Nephron (organoid): ENCODE results near the gene LRBA.

ENCODE experiments used
- H3K27ac Mint-ChIP-seq, 3 experiments: 2 replicates each; pipeline ENCODE4 v1.8.0; 2020; ENCODE audit warnings: mixed read lengths in 3 of 3, mild to moderate bottlenecking in 2 of 3, moderate library complexity in 1 of 3
- H3K27me3 Mint-ChIP-seq: 2 replicates; pipeline ENCODE4 v1.8.0; 2021; ENCODE audit warnings: low read depth, mild to moderate bottlenecking, moderate library complexity, mixed read lengths
- H3K36me3 Mint-ChIP-seq: 2 replicates; pipeline ENCODE4 v1.8.0; 2020; ENCODE audit warnings: low read depth, mixed read lengths
- H3K4me1 Mint-ChIP-seq: 2 replicates; pipeline ENCODE4 v1.8.0; 2020; ENCODE audit warnings: mixed read lengths
- H3K4me3 Mint-ChIP-seq, 3 experiments: 2 replicates each; pipeline ENCODE4 v1.8.0; 2020; ENCODE audit warnings: mild to moderate bottlenecking in 3 of 3, mixed read lengths in 3 of 3, moderate library complexity in 2 of 3
- H3K9me3 Mint-ChIP-seq: 2 replicates; pipeline ENCODE4 v1.8.0; 2020; ENCODE audit warnings: mixed read lengths
- CTCF ChIP-seq, 3 experiments: fragments of 200-600 bp; sonication (generic); IDR thresholded peaks; one replicate each; pipeline ENCODE4 v1.5.0; 2021; ENCODE audit warnings: antibody characterized with exemption in 3 of 3; ENCODE audit not compliant: unreplicated experiment in 3 of 3

The LRBA gene

DNA sequence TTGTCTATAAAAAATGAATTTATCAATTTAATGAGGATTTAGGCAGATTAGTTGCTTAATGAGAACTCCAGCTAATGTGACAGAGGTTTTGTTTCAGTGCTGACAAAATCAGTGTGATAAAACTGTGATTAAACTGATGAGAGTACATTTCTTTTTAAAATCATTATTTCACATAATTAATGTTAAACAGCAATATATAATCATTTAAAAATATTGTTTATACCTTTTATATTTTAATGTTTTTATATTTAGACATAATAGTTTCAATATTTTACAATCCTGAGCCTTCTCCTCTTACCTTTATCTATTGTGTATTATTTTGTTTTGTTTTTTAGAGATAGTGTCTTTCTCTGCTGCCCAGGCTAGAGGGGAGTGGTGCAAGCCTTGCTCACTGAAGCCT is 480.3 kb downstream of the LRBA start:
- Mint-ChIP-seq H3K27me3 (no peaks in the 10 kb centered on the region), H3K4me3 (no peak overlapping the region), H3K36me3 (no peaks in the 10 kb centered on the region), H3K9me3 (peaks cover 2% of the 10 kb centered on the region), H3K4me1 (no peaks in the 10 kb centered on the region), H3K27ac (no peak overlapping the region)
- no peak for TF ChIP-seq CTCF (IDR thresholded peaks at IDR 0.05; ENCODE audit: unreplicated experiment in 3 of 3)

- no peaks in the 10 kb centered on the region for H3K27me3 Mint-ChIP-seq
- TF ChIP-seq CTCF (IDR thresholded peaks at IDR 0.05; ENCODE audit: unreplicated experiment in 3 of 3): no peak
- H3K4me3 Mint-ChIP-seq: no peak overlapping the region
- no peaks in the 10 kb centered on the region for H3K4me1 Mint-ChIP-seq
- no peaks in the 10 kb centered on the region for H3K36me3 Mint-ChIP-seq
- H3K27ac Mint-ChIP-seq: no peak overlapping the region
- peaks cover 2% of the 10 kb centered on the region for H3K9me3 Mint-ChIP-seq
These were observed 481.4 kb downstream of the LRBA start for GRCh38 chr4:150533673-150534072.

DNA sequence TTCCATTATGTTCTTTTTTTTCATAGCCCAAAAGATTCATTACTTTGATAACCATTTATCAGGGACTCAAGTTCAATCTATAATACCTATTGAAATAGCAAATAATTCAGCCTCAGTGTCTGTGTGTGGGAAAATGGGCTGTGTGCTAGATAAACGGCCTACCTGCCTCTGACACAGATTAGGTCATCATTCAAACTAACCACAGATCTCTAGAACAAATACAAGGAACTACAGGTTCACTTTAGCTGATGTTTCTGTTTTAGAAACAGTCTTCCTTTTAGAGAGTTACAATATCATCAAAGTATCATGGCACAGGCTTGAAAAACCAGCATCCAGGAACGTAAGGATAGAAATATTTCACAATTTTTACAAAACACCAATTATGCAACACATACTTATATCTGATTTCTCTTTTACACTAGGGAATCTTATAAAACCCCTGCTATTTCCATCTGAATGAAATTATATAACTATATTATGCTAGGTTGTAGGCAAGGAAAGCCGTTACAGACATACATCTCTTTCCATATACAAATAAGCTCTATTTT is 489.7 kb downstream of the LRBA start:
- TF ChIP-seq CTCF (IDR thresholded peaks at IDR 0.05; ENCODE audit: unreplicated experiment in 3 of 3): no peak
- H3K27ac Mint-ChIP-seq: no peak overlapping the region

DNA sequence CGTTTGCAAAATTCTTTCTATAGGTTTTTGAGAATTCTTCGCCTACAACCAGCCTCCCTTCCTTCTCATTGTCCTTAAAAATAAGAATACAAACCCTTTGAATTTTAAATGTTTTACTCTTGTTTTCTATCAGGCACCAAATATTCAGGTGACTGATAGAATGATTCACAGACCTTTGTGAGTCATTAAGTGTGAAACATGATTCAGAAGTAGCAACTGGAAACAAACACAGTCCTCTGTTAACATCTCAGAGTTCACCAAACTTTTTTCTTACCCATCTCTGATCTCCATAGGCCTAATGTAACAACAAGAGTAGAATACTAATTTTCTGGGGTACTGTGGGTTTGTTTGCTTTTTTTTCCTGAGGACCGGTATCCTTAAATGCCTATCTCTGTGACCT is 496.5 kb downstream of the LRBA start:
- Mint-ChIP-seq H3K4me3 (no peak overlapping the region), H3K36me3 (no peaks in the 10 kb centered on the region), H3K4me1 (no peaks in the 10 kb centered on the region), H3K9me3 (no peaks in the 10 kb centered on the region), H3K27me3 (no peaks in the 10 kb centered on the region), H3K27ac (no peak overlapping the region)
- TF ChIP-seq CTCF (IDR thresholded peaks at IDR 0.05; ENCODE audit: unreplicated experiment in 3 of 3): no peak

More for the DNA sequence above, 489.7 kb downstream of the LRBA start:
- no peaks in the 10 kb centered on the region for H3K4me1 Mint-ChIP-seq
- no peaks in the 10 kb centered on the region for H3K36me3 Mint-ChIP-seq
- peaks cover 4% of the 10 kb centered on the region for H3K9me3 Mint-ChIP-seq
- no peaks in the 10 kb centered on the region for H3K27me3 Mint-ChIP-seq
- H3K4me3 Mint-ChIP-seq: no peak overlapping the region

DNA sequence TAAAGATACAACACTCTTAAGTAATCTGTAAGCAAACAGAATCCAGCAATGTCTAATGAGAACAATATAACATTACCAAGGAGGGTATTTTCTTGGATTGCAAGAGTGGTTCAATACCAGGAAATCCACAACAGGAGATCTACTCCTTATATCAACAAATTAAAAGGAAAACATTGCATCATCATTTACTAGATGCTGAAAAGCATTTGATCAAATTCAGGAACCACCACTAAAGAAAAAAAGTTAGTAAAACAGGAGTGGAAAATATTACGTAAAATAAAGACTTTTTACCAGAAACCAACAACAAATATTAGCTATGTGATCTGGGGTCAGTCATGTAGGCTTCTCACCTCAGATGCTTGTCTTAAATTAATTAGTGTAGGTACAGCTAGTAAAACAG is 499.9 kb downstream of the LRBA start:
- no peak overlapping the region for H3K27ac Mint-ChIP-seq
- H3K4me3 Mint-ChIP-seq: no peak overlapping the region
- H3K4me1 Mint-ChIP-seq: no peaks in the 10 kb centered on the region
- peaks cover 7% of the 10 kb centered on the region for H3K9me3 Mint-ChIP-seq
- no peaks in the 10 kb centered on the region for H3K36me3 Mint-ChIP-seq
- no peaks in the 10 kb centered on the region for H3K27me3 Mint-ChIP-seq
- TF ChIP-seq CTCF (IDR thresholded peaks at IDR 0.05; ENCODE audit: unreplicated experiment in 3 of 3): no peak

DNA sequence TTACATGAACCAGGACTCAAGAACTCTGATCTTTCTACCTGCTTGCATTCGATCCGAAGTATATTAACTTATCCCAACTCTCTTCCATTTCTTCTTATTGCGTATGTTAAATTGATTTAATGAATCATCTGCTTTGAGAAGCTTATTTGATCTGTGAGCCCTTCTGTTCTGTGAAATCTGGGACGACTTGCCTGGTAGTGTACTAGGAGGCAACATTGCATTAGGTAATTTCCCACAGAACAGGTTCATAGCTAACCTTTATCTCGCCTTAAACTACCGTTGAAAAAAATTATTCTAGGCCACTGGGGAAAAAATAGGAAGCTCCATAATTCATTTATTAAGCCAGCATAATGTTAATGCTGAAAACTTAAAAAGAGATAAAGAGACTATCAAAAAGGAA is 500.4 kb downstream of the LRBA start:
- no peaks in the 10 kb centered on the region for H3K36me3 Mint-ChIP-seq
- no peak overlapping the region for H3K4me3 Mint-ChIP-seq
- no peak for TF ChIP-seq CTCF (IDR thresholded peaks at IDR 0.05; ENCODE audit: unreplicated experiment in 3 of 3)
- H3K4me1 Mint-ChIP-seq: no peaks in the 10 kb centered on the region
- no peak overlapping the region for H3K27ac Mint-ChIP-seq
- no peaks in the 10 kb centered on the region for H3K27me3 Mint-ChIP-seq
- peaks cover 7% of the 10 kb centered on the region for H3K9me3 Mint-ChIP-seq
